Fibroblast of mammary gland (primary cell): ENCODE data around the gene CDC42EP3.

Experiments used
- DNase-seq: peaks from one replicate; pipeline ENCODE4 v3.0.0-alpha.2; 2010; ENCODE audit warnings: low read depth
- H3K4me3 ChIP-seq: 2 replicates; pipeline ENCODE4 v1.5.1; 2011; ENCODE audit warnings: low read depth, mild to moderate bottlenecking, low read length, moderate library complexity; ENCODE audit not compliant: control insufficient read depth
- CTCF ChIP-seq: conservative IDR thresholded peaks from 2 replicates; pipeline ENCODE4 v1.5.1; 2011; ENCODE audit warnings: low read depth, low read length, inconsistent platforms; ENCODE audit not compliant: control insufficient read depth, insufficient read depth

CDC42EP3 gene

GRCh38 chr2:37619230-37619958 lies 52.0 kb downstream of the CDC42EP3 start:
- TF ChIP-seq CTCF: no peak
- H3K4me3 ChIP-seq: no peak overlapping the region
- no peak for DNase-seq

DNA sequence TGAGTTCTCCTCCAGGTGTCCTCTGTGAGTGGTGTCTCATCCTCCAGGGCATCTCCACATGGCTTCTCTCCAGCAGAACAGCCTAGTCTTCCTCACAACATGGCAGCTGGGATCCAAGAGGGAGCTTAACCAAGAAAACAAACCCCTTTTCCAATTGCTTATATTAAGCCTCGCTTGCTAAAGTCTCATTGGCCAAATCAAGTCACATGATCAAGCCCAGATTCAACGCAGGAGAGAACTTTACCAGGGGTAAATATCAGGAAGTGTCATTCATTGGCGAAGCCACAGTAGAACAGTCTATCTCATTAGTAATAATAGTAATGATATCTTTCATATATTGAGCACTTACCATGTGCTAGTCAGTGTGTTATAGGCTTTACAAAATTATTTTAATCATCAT lies 53.1 kb downstream of the CDC42EP3 start:
- no peak for TF ChIP-seq CTCF
- no peak overlapping the region for H3K4me3 ChIP-seq
- no peak for DNase-seq

DNA sequence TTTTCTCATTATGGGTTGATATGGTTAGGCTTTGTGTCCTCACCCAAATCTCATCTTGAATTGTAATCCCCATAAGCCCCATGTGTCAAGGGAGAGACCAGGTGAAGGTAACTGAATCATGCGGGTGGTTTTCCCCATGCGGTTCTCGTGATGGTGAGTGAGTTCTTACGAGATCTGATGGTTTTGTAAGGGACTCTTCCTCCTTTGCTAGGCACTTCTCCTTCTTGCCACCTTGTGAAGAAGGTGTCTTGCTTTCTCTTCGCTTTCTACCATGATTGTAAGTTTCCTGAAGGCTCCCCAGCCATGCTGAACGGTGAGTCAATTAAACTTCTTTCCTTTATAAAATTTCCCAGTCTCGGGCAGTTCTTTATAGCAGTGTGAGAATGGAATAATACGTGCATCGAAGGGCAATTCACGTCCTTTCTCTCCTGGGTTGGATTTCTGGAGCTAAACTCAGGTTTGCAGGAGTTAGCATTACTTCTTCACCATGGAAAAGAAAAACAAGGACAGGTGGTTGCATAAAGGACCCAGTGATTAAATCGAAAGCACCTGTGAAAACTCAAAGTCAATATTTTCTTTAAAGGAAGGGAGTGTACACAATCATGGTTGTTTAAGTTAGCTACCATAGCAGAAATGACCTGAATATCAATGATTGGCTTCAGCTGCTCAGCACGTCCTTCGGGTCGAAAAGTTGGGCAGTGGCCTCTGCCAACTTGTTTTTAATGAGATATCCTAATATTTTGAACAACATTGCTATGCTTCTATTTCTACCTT lies 54.1 kb downstream of the CDC42EP3 start:
- H3K4me3 ChIP-seq: no peak overlapping the region
- TF ChIP-seq CTCF: no peak
- DNase-seq: no peak

DNA sequence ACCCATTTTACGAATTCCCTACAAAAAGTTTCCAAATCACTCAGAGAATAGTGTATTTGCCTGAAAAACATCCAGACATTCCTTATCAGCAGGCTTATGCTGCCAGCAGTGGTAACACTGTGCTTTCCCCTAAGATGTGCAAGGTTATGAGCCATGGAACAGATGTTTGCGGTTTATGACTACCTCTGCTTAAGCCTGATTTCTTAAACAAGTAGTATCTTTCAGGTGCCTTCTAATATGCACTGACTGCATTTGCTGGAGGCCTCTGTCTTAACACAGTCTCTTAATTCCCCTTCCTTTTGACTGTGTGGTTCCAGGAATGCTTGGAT lies 54.8 kb downstream of the CDC42EP3 start:
- no peak overlapping the region for H3K4me3 ChIP-seq
- TF ChIP-seq CTCF: no peak
- DNase-seq: peak; percentile 78

- H3K4me3 ChIP-seq: no peak overlapping the region
- TF ChIP-seq CTCF: no peak
- no peak for DNase-seq
Measured at GRCh38 chr2:37615804-37616676, 55.4 kb downstream of the CDC42EP3 start.

GRCh38 chr2:37614061-37614738 lies 57.2 kb downstream of the CDC42EP3 start:
- no peak overlapping the region for H3K4me3 ChIP-seq
- no peak for TF ChIP-seq CTCF
- peak; percentile 88 for DNase-seq
